Measurements from ENCODE around the gene MME. TPM values are rescaled to one million over a fixed set of nuclear protein-coding genes. Genes with fewer than 3 reads are reported as not detected.

Gene MME
- total RNA-seq, 1 donor from 2014 or later: 18.4 TPM

GRCh38 chr3:155185631-155186071 is 105.5 kb downstream of the MME start:
- no peaks in the 10 kb centered on the region for H3K27me3 ChIP-seq
- no peaks in the 10 kb centered on the region for H3K4me1 ChIP-seq
- no peaks in the 10 kb centered on the region for H3K9me3 ChIP-seq
- DNase-seq (ENCODE audit: extremely low spot score in 2 of 2): no peak
- H3K36me3 ChIP-seq: no peaks in the 10 kb centered on the region
- intact Hi-C loops (cut with DNase I): no loop called here
- H3K4me3 ChIP-seq: no peak overlapping the region
- H3K27ac ChIP-seq: no peak overlapping the region
- TF ChIP-seq POLR2A (IDR thresholded peaks at IDR 0.05) (no peak), POLR2AphosphoS5 (IDR thresholded peaks at IDR 0.05; ENCODE audit: insufficient read depth in 1 of 2, low read depth in 1 of 2) (no peak), CTCF (IDR thresholded peaks at IDR 0.05) (no peak)

- TF ChIP-seq POLR2AphosphoS5 (IDR thresholded peaks at IDR 0.05; ENCODE audit: insufficient read depth in 1 of 2, low read depth in 1 of 2): no peak
- no peak for TF ChIP-seq POLR2A (IDR thresholded peaks at IDR 0.05)
- TF ChIP-seq CTCF (IDR thresholded peaks at IDR 0.05): no peak
These were observed 107.9 kb downstream of the MME start for GRCh38 chr3:155188031-155188430.

GRCh38 chr3:155189478-155189877 is 109.4 kb downstream of the MME start:
- intact Hi-C loops (cut with DNase I): no loop called here
- no peak overlapping the region for H3K27ac ChIP-seq
- no peaks in the 10 kb centered on the region for H3K9me3 ChIP-seq
- DNase-seq (ENCODE audit: extremely low spot score in 2 of 2): no peak
- H3K4me1 ChIP-seq: no peaks in the 10 kb centered on the region
- TF ChIP-seq POLR2A (IDR thresholded peaks at IDR 0.05) (no peak), CTCF (IDR thresholded peaks at IDR 0.05) (no peak), POLR2AphosphoS5 (IDR thresholded peaks at IDR 0.05; ENCODE audit: insufficient read depth in 1 of 2, low read depth in 1 of 2) (no peak)
- H3K27me3 ChIP-seq: no peaks in the 10 kb centered on the region
- no peaks in the 10 kb centered on the region for H3K36me3 ChIP-seq
- H3K4me3 ChIP-seq: no peak overlapping the region

More at GRCh38 chr3:155188031-155188430, 107.9 kb downstream of the MME start:
- H3K36me3 ChIP-seq: no peaks in the 10 kb centered on the region
- no peaks in the 10 kb centered on the region for H3K27me3 ChIP-seq
- H3K4me1 ChIP-seq: no peaks in the 10 kb centered on the region
- no peak overlapping the region for H3K4me3 ChIP-seq
- H3K27ac ChIP-seq: no peak overlapping the region
- intact Hi-C loops (cut with DNase I): no loop called here
- H3K9me3 ChIP-seq: no peaks in the 10 kb centered on the region
- DNase-seq (ENCODE audit: extremely low spot score in 2 of 2): no peak

GRCh38 chr3:155190691-155191090 is 110.6 kb downstream of the MME start:
- no peaks in the 10 kb centered on the region for H3K9me3 ChIP-seq

More at GRCh38 chr3:155190691-155191090, 110.6 kb downstream of the MME start:
- no peak for DNase-seq (ENCODE audit: extremely low spot score in 2 of 2)
- no peaks in the 10 kb centered on the region for H3K4me1 ChIP-seq
- intact Hi-C loops (cut with DNase I): no loop called here
- no peaks in the 10 kb centered on the region for H3K27me3 ChIP-seq
- no peaks in the 10 kb centered on the region for H3K36me3 ChIP-seq
- no peak overlapping the region for H3K27ac ChIP-seq
- no peak overlapping the region for H3K4me3 ChIP-seq
- TF ChIP-seq CTCF (IDR thresholded peaks at IDR 0.05) (no peak), POLR2A (IDR thresholded peaks at IDR 0.05) (no peak), POLR2AphosphoS5 (IDR thresholded peaks at IDR 0.05; ENCODE audit: insufficient read depth in 1 of 2, low read depth in 1 of 2) (no peak)

Measured in vagina (tissue), 2 donors.